ENCODE data around the gene PEAR1. TPM values are rescaled to one million over a fixed set of nuclear protein-coding genes. Genes with fewer than 3 reads are reported as not detected.

PEAR1 gene
- total RNA-seq, 1 experiment from 2014 or later = 3.0 TPM

DNA sequence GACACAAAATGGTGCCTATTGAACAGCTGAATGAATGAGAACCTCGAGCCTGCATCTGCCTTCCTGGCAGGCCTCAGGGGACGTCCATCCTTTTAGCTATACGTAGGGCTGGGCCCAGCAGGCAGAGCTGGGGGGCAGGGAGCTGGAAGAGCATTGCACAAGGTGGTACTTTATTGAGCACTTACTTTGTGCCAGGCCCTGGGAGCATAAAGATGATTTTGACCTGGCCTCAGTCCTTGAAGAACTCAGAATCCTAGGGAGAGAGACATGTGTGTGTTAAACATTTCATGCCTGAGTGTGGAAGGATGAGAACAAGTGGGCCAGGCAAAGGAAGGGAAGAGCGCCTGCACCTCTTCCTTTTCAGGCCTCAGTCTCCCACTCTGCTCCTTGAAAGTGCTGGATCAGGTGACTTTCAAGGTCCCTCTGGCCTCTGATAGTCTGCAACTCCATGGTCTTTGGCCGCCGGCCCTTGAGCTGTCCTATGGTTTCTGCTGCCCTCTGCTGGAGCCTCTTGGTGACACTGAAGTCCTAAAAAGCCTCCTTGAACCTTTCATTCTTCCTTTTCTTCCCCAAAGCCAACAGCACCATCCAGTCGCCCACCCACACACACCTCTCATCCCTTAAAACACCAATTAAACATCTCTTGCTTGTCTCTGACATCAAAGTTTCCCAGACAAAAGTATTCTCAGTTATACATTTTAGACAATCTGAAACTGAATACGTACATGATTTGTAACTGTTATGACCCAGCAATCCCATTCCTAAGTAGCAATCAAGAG, 3.5 kb upstream of the PEAR1 start:
- no peak overlapping the region for H3K4me3 Mint-ChIP-seq (ENCODE audit: low read depth, unreplicated experiment)
- CTCF ChIA-PET = interaction anchor here (0.7 to 3.4 kb wide), 11 partner anchors 9 to 200 kb away, joined by 3 to 25 read pairs (median 5); partner anchors contain the start of gene NTRK1
- peaks cover 69% of the 10 kb centered on the region for H3K27me3 Mint-ChIP-seq (ENCODE audit: unreplicated experiment)

GRCh38 chr1:156892190-156893047, 1.1 kb upstream of the PEAR1 start:
- BruUV-seq (replicated peaks) = no TSS peak
- H3K4me1 Mint-ChIP-seq (ENCODE audit: low read depth, unreplicated experiment) = peaks cover 14% of the 10 kb centered on the region

More for the DNA sequence above, 3.5 kb upstream of the PEAR1 start:
- TF ChIP-seq, protein P1, sequence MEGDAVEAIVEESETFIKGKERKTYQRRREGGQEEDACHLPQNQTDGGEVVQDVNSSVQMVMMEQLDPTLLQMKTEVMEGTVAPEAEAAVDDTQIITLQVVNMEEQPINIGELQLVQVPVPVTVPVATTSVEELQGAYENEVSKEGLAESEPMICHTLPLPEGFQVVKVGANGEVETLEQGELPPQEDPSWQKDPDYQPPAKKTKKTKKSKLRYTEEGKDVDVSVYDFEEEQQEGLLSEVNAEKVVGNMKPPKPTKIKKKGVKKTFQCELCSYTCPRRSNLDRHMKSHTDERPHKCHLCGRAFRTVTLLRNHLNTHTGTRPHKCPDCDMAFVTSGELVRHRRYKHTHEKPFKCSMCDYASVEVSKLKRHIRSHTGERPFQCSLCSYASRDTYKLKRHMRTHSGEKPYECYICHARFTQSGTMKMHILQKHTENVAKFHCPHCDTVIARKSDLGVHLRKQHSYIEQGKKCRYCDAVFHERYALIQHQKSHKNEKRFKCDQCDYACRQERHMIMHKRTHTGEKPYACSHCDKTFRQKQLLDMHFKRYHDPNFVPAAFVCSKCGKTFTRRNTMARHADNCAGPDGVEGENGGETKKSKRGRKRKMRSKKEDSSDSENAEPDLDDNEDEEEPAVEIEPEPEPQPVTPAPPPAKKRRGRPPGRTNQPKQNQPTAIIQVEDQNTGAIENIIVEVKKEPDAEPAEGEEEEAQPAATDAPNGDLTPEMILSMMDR (IDR thresholded peaks at IDR 0.05; ENCODE audit: unreplicated experiment) = peak; percentile 93
- Mint-ChIP-seq H3K4me1 (ENCODE audit: low read depth, unreplicated experiment) (no peaks in the 10 kb centered on the region), H3K36me3 (ENCODE audit: insufficient read depth, unreplicated experiment) (no peaks in the 10 kb centered on the region), H3K27ac (ENCODE audit: unreplicated experiment) (no peak overlapping the region), H3K9me3 (ENCODE audit: low read depth, unreplicated experiment) (no peaks in the 10 kb centered on the region)
- intact Hi-C loops (cut with micrococcal nuclease; ENCODE audit: unreplicated experiment) = loop anchor here (1.0 to 10.0 kb wide), 5 partner anchors 51 to 265 kb away; no protein-coding TSS in a partner anchor
- DNase-seq = peak; percentile 87
- no TSS peak for BruUV-seq (replicated peaks)

GRCh38 chr1:156894001-156894400, 483 bp downstream of the PEAR1 start:
- no peaks in the 10 kb centered on the region for H3K36me3 Mint-ChIP-seq (ENCODE audit: insufficient read depth, unreplicated experiment)
- no peak overlapping the region for H3K27ac Mint-ChIP-seq (ENCODE audit: unreplicated experiment)
- CTCF ChIA-PET = interaction anchor here (1.3 kb wide), 1 partner anchor 34 kb away, joined by 4 read pairs; no protein-coding TSS in a partner anchor
- no peak overlapping the region for H3K4me3 Mint-ChIP-seq (ENCODE audit: low read depth, unreplicated experiment)
- TF ChIP-seq, protein P1 (IDR thresholded peaks at IDR 0.05; ENCODE audit: unreplicated experiment) = no peak
- H3K4me1 Mint-ChIP-seq (ENCODE audit: low read depth, unreplicated experiment) = peaks cover 19% of the 10 kb centered on the region
- H3K9me3 Mint-ChIP-seq (ENCODE audit: low read depth, unreplicated experiment) = no peaks in the 10 kb centered on the region
- BruUV-seq (replicated peaks) = no TSS peak
- DNase-seq = no peak
- H3K27me3 Mint-ChIP-seq (ENCODE audit: unreplicated experiment) = peaks cover 58% of the 10 kb centered on the region
- intact Hi-C loops (cut with micrococcal nuclease; ENCODE audit: unreplicated experiment) = loop anchor here (10.0 kb wide), 1 partner anchor 269 kb away; no protein-coding TSS in a partner anchor

More at GRCh38 chr1:156892190-156893047, 1.1 kb upstream of the PEAR1 start:
- DNase-seq = peak; percentile 96
- CTCF ChIA-PET = interaction anchor here (0.6 to 3.4 kb wide), 11 partner anchors 8 to 265 kb away, joined by 3 to 19 read pairs (median 4); partner anchors contain the start of gene METTL25B
- H3K9me3 Mint-ChIP-seq (ENCODE audit: low read depth, unreplicated experiment) = no peaks in the 10 kb centered on the region
- H3K4me3 Mint-ChIP-seq (ENCODE audit: low read depth, unreplicated experiment) = peak overlapping the region; percentile 33
- no peaks in the 10 kb centered on the region for H3K36me3 Mint-ChIP-seq (ENCODE audit: insufficient read depth, unreplicated experiment)
- H3K27ac Mint-ChIP-seq (ENCODE audit: unreplicated experiment) = no peak overlapping the region
- intact Hi-C loops (cut with micrococcal nuclease; ENCODE audit: unreplicated experiment) = loop anchor here (1.0 to 10.0 kb wide), 2 partner anchors 36 to 268 kb away; no protein-coding TSS in a partner anchor
- peaks cover 58% of the 10 kb centered on the region for H3K27me3 Mint-ChIP-seq (ENCODE audit: unreplicated experiment)
- TF ChIP-seq, protein P1 (IDR thresholded peaks at IDR 0.05; ENCODE audit: unreplicated experiment) = peak; percentile 71
